Activated CD4-positive, alpha-beta T cell treated with anti-CD3 and anti-CD28 coated beads, Interleukin-2, amount 10 ng/mL, durations not matched to agents 24 days and 14 days (primary cell): ENCODE results near the gene RAB11FIP4. TPM values are rescaled to one million over a fixed set of nuclear protein-coding genes. Genes with fewer than 3 reads are reported as not detected.

Experiments used
- DNase-seq: peaks from one replicate; pipeline ENCODE4 v3.0.0; 2022
- H3K27ac Mint-ChIP-seq: one replicate; pipeline ENCODE4 v1.8.0; 2022; ENCODE audit warnings: mild to moderate bottlenecking, mixed read lengths
- H3K27me3 Mint-ChIP-seq: one replicate; pipeline ENCODE4 v1.8.0; 2022; ENCODE audit warnings: mixed read lengths
- H3K36me3 Mint-ChIP-seq: one replicate; pipeline ENCODE4 v1.8.0; 2022; ENCODE audit warnings: low read depth, mild to moderate bottlenecking, mixed read lengths
- H3K4me1 Mint-ChIP-seq: one replicate; pipeline ENCODE4 v1.8.0; 2021; ENCODE audit warnings: mixed read lengths
- H3K4me3 Mint-ChIP-seq: one replicate; pipeline ENCODE4 v1.8.0; 2022; ENCODE audit warnings: mild to moderate bottlenecking, moderate library complexity, mixed read lengths
- H3K9me3 Mint-ChIP-seq: one replicate; pipeline ENCODE4 v1.8.0; 2021; ENCODE audit warnings: mixed read lengths
- intact Hi-C: fragments of 100-400 bp; cut with micrococcal nuclease; formaldehyde crosslinking; loops from one replicate; pipeline ENCODE4 v1.15.1; 2023
- total RNA-seq: library from RNA; stranded (reverse); gene quantifications from 2 replicates; pipeline ENCODE4 v1.2.3, GENCODE V29; 2022

Gene RAB11FIP4
- total RNA-seq, 1 donor from 2014 or later, result 24.3 TPM

- intact Hi-C loops, result no loop called here
- H3K4me3 Mint-ChIP-seq, result no peak overlapping the region
- H3K9me3 Mint-ChIP-seq, result no peaks in the 10 kb centered on the region
- no peak overlapping the region for H3K27ac Mint-ChIP-seq
- no peak for DNase-seq
- peaks cover 4% of the 10 kb centered on the region for H3K27me3 Mint-ChIP-seq
- H3K36me3 Mint-ChIP-seq, result no peaks in the 10 kb centered on the region
- H3K4me1 Mint-ChIP-seq, result peaks cover 6% of the 10 kb centered on the region
Observed at GRCh38 chr17:31479062-31479408, 87.6 kb downstream of the RAB11FIP4 start.

GRCh38 chr17:31479524-31479923, 88.0 kb downstream of the RAB11FIP4 start:
- Mint-ChIP-seq H3K36me3 (no peaks in the 10 kb centered on the region), H3K27me3 (peaks cover 5% of the 10 kb centered on the region)
- intact Hi-C loops, result no loop called here

GRCh38 chr17:31480067-31480466, 88.6 kb downstream of the RAB11FIP4 start:
- H3K27ac Mint-ChIP-seq, result no peak overlapping the region
- H3K9me3 Mint-ChIP-seq, result no peaks in the 10 kb centered on the region
- no peak overlapping the region for H3K4me3 Mint-ChIP-seq
- no peaks in the 10 kb centered on the region for H3K36me3 Mint-ChIP-seq
- DNase-seq, result no peak
- peaks cover 5% of the 10 kb centered on the region for H3K27me3 Mint-ChIP-seq
- intact Hi-C loops, result no loop called here
- peaks cover 8% of the 10 kb centered on the region for H3K4me1 Mint-ChIP-seq

More at GRCh38 chr17:31479524-31479923, 88.0 kb downstream of the RAB11FIP4 start:
- Mint-ChIP-seq H3K4me1 (peaks cover 7% of the 10 kb centered on the region), H3K27ac (no peak overlapping the region), H3K4me3 (no peak overlapping the region), H3K9me3 (no peaks in the 10 kb centered on the region)
- no peak for DNase-seq

- intact Hi-C loops, result no loop called here
- peaks cover 8% of the 10 kb centered on the region for H3K4me1 Mint-ChIP-seq
- H3K27me3 Mint-ChIP-seq, result peaks cover 5% of the 10 kb centered on the region
- no peak overlapping the region for H3K27ac Mint-ChIP-seq
- no peaks in the 10 kb centered on the region for H3K9me3 Mint-ChIP-seq
- no peaks in the 10 kb centered on the region for H3K36me3 Mint-ChIP-seq
- H3K4me3 Mint-ChIP-seq, result no peak overlapping the region
- no peak for DNase-seq
Observed at GRCh38 chr17:31480904-31481782, 89.7 kb downstream of the RAB11FIP4 start.

GRCh38 chr17:31481783-31482081, 90.3 kb downstream of the RAB11FIP4 start:
- H3K4me1 Mint-ChIP-seq, result peaks cover 9% of the 10 kb centered on the region
- H3K27ac Mint-ChIP-seq, result peak overlapping the region; percentile 56
- no peaks in the 10 kb centered on the region for H3K9me3 Mint-ChIP-seq
- no peak for DNase-seq
- peaks cover 5% of the 10 kb centered on the region for H3K27me3 Mint-ChIP-seq
- intact Hi-C loops, result no loop called here
- H3K36me3 Mint-ChIP-seq, result no peaks in the 10 kb centered on the region
- H3K4me3 Mint-ChIP-seq, result no peak overlapping the region

GRCh38 chr17:31484821-31485220, 93.3 kb downstream of the RAB11FIP4 start:
- no peak overlapping the region for H3K4me3 Mint-ChIP-seq
- peaks cover 27% of the 10 kb centered on the region for H3K4me1 Mint-ChIP-seq
- H3K36me3 Mint-ChIP-seq, result no peaks in the 10 kb centered on the region
- no peak for DNase-seq
- no peak overlapping the region for H3K27ac Mint-ChIP-seq
- peaks cover 5% of the 10 kb centered on the region for H3K27me3 Mint-ChIP-seq
- H3K9me3 Mint-ChIP-seq, result no peaks in the 10 kb centered on the region
- intact Hi-C loops, result no loop called here

GRCh38 chr17:31486351-31487062, 95.0 kb downstream of the RAB11FIP4 start:
- intact Hi-C loops, result no loop called here
- H3K4me1 Mint-ChIP-seq, result peaks cover 38% of the 10 kb centered on the region
- H3K27ac Mint-ChIP-seq, result peak overlapping the region; percentile 43
- H3K27me3 Mint-ChIP-seq, result peaks cover 5% of the 10 kb centered on the region
- H3K9me3 Mint-ChIP-seq, result no peaks in the 10 kb centered on the region
- peak; percentile 65 for DNase-seq
- peaks cover 3% of the 10 kb centered on the region for H3K36me3 Mint-ChIP-seq
- peak overlapping the region; percentile 81 for H3K4me3 Mint-ChIP-seq

- Mint-ChIP-seq H3K27ac (peak overlapping the region; percentile 43), H3K9me3 (no peaks in the 10 kb centered on the region), H3K4me3 (peak overlapping the region; percentile 81), H3K4me1 (peaks cover 38% of the 10 kb centered on the region), H3K27me3 (peaks cover 5% of the 10 kb centered on the region), H3K36me3 (peaks cover 5% of the 10 kb centered on the region)
- DNase-seq, result no peak
- intact Hi-C loops, result no loop called here
Observed at GRCh38 chr17:31487063-31487647, 95.7 kb downstream of the RAB11FIP4 start.

- H3K27me3 Mint-ChIP-seq, result peaks cover 5% of the 10 kb centered on the region
- peak; percentile 97 for DNase-seq
- intact Hi-C loops, result loop anchor here (1.0 to 2.0 kb wide), 2 partner anchors 21 to 167 kb away; partner anchors contain the start of gene EVI2A
- H3K4me1 Mint-ChIP-seq, result peaks cover 43% of the 10 kb centered on the region
- H3K27ac Mint-ChIP-seq, result peak overlapping the region; percentile 38
- H3K4me3 Mint-ChIP-seq, result peak overlapping the region; percentile 94
- H3K9me3 Mint-ChIP-seq, result no peaks in the 10 kb centered on the region
- H3K36me3 Mint-ChIP-seq, result peaks cover 5% of the 10 kb centered on the region
Observed at GRCh38 chr17:31487648-31488263, 96.3 kb downstream of the RAB11FIP4 start.

GRCh38 chr17:31488264-31488981, 96.9 kb downstream of the RAB11FIP4 start:
- Mint-ChIP-seq H3K27me3 (peaks cover 3% of the 10 kb centered on the region), H3K36me3 (peaks cover 6% of the 10 kb centered on the region), H3K27ac (peak overlapping the region; percentile 88), H3K4me3 (peak overlapping the region; percentile 94), H3K9me3 (no peaks in the 10 kb centered on the region), H3K4me1 (peaks cover 50% of the 10 kb centered on the region)
- peak; percentile 78 for DNase-seq
- intact Hi-C loops, result loop anchor here (1.0 to 2.0 kb wide), 2 partner anchors 20 to 168 kb away; partner anchors contain the start of gene EVI2A

- peak overlapping the region; percentile 94 for H3K4me3 Mint-ChIP-seq
- H3K36me3 Mint-ChIP-seq, result peaks cover 6% of the 10 kb centered on the region
- peak; percentile 72 for DNase-seq
- intact Hi-C loops, result loop anchor here (1.0 to 2.0 kb wide), 2 partner anchors 19 to 168 kb away; partner anchors contain the start of gene EVI2A
- peaks cover 3% of the 10 kb centered on the region for H3K27me3 Mint-ChIP-seq
- H3K27ac Mint-ChIP-seq, result peak overlapping the region; percentile 88
- H3K9me3 Mint-ChIP-seq, result no peaks in the 10 kb centered on the region
- H3K4me1 Mint-ChIP-seq, result peaks cover 55% of the 10 kb centered on the region
Observed at GRCh38 chr17:31488982-31489294, 97.5 kb downstream of the RAB11FIP4 start.

GRCh38 chr17:31489295-31490018, 98.0 kb downstream of the RAB11FIP4 start:
- H3K27ac Mint-ChIP-seq, result peak overlapping the region; percentile 88
- peak overlapping the region; percentile 94 for H3K4me3 Mint-ChIP-seq
- peaks cover 2% of the 10 kb centered on the region for H3K27me3 Mint-ChIP-seq
- DNase-seq, result peak; percentile 68
- H3K9me3 Mint-ChIP-seq, result no peaks in the 10 kb centered on the region
- H3K4me1 Mint-ChIP-seq, result peaks cover 59% of the 10 kb centered on the region
- intact Hi-C loops, result loop anchor here (2.0 to 5.0 kb wide), 2 partner anchors 169 to 177 kb away; partner anchors contain the start of genes EVI2A and EVI2B
- H3K36me3 Mint-ChIP-seq, result peaks cover 6% of the 10 kb centered on the region
